Stimulated activated CD4-positive, alpha-beta T cell treated with anti-CD3 and anti-CD28 coated beads, Interleukin-12 subunit alpha, Interleukin-12 subunit beta, amount 100 ng/mL, for 4 hours (primary cell): ENCODE measurements around the gene LASP1.
A peak's percentile ranks its signal among the peaks of the same experiment; 100 is the strongest.
"Not testable (repeated sequence)": the region's sequence is repeated elsewhere in the genome, so short reads cannot be mapped to it uniquely, and the experiment has no call there.

Experiments used
- DNase-seq: peaks from one replicate; pipeline ENCODE4 v3.0.0-alpha.2; 2020

LASP1 gene

DNA sequence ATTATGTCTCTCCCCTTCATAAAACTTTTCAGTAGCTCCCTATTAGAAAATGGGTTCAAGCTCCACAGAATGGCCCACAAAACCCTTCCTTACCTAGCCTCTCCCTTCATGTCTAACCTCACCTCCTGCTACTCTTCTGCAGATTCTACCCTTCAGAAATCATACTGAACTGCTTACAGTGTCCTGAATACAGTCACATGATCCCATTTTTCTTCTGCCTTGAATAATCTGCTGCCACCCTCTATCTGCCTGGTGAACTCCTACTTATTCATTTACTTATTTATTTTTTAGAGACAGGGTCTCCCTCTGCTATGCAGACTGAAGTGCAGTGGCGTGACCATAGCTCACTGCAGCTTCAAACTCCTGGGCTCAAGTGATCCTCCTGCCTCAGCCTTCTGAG, 70.5 kb downstream of the LASP1 start:
- DNase-seq = no peak

DNA sequence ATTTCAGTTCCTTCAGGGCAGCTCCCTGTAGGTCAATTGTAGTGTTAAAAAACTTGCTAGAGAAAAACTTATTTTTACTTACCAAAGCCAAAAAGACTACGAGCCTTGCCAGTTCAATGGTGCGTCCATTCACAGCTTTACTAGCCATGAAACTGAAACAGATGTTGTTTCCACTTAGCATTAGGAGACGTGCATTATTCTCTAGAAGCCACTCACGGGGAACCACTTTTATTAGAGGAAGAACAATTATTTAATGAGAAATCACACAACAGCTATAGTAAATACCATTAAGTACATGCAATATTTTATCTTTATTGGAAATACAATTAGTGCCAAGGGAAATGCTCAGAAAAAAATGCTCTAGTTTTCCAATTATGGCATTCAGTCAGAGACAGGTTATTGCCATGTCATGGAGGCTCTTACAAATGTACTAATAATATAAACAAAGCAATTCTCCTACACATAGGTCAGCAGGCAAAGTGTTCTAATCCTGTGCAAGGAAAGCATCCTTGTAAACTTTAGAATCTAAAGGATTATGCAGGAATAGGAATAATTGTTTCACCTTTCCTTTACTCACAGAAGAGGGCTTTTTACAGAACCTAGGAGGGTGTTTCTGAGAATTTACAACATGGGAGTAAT, 73.0 kb downstream of the LASP1 start:
- no peak for DNase-seq

DNA sequence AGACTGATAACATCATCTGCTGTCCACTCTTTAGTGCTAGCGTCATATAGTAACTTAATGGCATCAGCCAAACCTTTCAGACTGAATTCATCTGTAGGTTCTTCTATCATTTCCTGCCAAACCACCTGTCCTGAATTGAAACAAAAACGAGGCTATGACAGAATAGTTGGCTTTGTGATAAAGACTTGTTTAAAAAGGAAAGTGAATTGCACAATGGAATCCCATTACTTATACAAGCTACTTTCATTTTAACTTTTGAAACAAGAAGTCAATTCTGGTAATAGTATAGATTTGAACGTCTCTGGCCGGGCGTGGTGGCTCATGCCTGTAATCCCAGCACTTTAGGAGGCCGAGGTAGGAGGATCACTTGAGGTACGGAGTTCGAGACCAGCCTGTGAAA, 73.7 kb downstream of the LASP1 start:
- no peak for DNase-seq

DNA sequence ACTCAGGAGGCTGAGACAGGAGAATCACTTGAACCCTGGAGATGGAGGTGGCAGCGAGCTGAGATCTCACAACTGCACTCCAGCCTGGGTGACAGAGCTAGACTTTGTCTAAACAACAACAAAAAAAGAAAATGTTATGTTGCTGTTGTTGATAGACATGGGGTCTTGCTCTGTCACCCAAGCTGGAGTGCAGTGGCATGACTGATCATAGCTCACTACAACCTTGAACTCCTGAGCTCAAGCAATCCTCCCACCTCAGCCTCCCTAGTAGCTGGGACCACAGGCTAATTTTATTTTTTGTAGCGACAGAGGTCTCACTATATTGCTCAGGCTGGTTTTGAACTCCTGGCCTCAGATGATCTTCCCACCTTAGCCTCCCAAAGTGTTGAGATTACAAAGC, 77.3 kb downstream of the LASP1 start:
- DNase-seq = no peak

DNA sequence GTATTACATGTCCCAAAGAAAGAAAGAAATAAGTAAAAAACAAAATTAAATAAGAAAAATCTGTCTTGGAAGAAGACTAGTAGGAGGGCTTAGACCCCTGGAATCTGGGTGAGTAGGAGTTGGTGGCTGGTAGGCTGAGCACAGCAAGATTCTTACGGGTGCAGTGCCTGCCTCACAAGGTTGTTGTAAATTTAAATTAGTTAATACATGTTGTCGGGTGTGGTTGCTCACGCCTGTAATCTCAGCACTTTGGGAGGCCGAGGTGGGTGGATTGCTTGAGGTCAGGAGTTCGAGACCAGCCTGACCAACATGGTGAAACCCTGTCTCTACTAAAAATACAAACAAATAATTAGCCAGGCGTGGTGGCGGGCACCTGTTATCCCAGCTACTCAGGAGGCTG, 83.9 kb downstream of the LASP1 start:
- DNase-seq = not testable (repeated sequence)

DNA sequence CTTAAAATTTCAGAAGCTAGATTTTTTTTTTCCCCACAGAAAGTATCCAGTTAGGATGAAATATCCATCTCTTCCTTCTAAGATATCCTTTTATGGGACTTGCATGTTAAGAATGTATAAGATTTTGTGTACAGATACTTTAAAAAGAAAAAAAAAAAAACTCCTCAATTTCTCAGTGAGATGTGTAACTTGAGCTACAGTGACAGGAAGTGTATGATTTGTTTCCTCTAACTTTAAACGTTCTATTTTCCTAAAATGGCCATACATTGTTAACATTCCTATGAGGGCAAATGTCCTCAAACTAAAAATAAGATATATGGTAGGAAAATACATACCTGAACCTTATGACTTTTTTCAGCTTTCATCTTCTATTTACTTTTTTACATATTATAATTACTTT, 88.5 kb downstream of the LASP1 start:
- no peak for DNase-seq

DNA sequence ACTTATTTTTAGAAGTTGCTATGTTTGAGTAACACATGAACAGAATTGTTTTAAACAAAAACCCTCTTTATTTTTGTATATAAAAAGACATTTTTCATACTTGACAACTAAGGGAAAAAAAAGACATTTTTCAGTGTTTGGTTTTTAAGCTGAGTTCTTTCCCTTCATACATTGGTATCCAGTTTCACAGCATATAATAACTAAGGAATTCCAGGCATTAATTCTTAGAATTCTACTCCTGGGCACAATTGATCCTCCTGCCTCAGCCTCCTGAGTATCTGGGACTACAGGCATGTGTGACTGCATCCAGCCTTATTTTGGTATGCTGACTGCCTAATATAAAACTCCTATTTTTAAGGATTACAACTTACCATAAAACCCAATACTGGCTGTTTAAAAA, 88.9 kb downstream of the LASP1 start:
- DNase-seq = no peak

DNA sequence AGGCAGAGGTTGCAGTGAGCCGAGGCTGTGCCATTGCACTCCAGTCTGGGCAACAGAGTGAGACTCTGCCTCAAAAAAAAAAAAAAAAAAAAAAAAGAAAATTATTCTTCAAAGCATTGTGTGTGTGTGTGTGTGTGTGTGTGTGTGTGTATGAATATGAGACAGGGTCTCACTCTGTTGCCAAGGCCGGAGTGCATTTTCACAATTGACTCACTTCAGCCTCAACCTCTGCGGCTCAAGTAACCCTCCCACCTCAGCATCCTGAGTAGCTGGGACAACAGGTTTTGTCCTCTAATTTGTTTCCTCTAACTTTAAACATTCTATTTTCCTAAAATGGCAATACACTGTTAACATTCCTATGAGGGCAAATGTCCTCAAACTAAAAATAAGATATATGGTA, 89.7 kb downstream of the LASP1 start:
- no peak for DNase-seq

DNA sequence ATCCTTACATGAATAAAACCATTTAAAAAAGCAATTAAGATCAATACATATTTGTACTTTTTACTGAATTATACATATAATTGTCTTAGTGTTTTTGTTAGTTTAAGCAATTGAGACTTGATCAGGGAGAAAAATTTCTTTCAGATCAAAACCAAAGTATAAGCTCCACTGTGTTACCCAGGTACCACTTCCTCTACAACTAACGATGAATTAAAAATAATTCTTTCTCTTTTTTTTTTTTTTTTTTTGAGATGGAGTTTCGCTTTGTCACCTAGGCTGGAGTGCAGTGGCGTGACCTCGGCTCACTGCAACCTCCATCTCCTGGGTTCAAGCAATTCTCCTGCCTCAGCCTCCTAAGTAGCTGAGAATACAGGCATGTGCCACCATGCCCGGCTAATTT, 90.5 kb downstream of the LASP1 start:
- DNase-seq = no peak

DNA sequence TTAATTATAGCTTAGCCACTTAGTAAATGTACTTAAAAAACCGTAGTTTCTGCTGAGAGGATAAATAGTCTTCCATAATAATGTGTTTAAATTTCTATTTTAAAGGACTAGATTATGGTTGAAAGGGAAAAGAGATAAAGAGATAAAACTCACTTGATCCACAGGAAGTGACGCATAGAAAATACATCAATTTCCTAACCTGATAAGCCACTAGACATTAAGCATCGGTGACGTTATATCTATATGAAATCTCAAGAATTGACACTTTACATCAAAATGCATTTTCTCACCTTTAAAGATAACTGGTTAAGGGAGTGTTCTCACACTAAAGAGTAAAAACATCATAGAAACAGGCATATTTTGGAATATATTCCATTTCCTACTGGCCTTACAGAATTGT, 91.6 kb downstream of the LASP1 start:
- no peak for DNase-seq

DNA sequence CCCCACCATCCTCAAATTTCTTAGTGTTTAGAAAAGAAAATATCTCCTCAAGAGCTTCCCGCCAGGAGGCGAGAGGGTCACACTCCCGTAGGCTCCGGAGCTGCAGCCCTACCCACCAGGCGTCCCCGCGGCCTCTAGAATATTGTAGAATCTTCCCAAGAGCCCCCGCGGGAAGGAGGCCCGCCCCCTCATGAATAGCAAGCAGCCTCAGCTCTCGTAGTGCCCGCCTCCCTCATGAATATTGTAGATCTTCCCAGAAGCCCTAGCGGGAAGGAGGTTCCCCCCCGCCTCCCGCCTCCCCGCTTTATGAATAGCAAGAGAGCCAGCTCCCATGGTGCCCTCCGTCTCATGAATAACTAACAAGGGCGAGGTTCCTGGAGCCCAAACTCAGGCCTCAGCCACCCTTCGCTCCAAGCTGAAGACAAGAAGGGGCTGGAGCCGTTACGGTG, 97.5 kb downstream of the LASP1 start, which contains the start of gene FBXO47:
Gene FBXO47, minus strand, starts transcription at position 114 of the 449 bp plus-strand sequence. CDS start 4,378 bp downstream, outside the sequence.
- peak; percentile 71 for DNase-seq

DNA sequence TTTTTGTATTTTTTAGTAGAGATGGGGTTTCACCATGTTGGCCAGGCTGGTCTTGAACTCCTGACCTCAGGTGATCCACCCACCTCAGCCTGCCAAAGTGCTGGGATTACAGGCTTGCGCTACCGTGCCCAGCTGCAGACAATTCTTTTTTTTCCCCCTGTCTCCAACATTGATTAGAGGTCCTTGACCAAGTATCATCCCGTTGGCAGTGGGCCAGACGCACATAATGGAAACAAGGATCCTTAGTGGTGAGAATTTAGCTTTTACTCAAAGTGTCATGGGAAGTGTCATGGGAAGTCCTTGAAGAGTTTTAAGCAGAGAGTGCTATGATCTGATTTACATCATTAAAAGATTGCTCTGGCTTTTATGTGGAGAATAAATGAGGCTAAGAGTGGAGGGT, 99.4 kb downstream of the LASP1 start:
- DNase-seq = no peak

DNA sequence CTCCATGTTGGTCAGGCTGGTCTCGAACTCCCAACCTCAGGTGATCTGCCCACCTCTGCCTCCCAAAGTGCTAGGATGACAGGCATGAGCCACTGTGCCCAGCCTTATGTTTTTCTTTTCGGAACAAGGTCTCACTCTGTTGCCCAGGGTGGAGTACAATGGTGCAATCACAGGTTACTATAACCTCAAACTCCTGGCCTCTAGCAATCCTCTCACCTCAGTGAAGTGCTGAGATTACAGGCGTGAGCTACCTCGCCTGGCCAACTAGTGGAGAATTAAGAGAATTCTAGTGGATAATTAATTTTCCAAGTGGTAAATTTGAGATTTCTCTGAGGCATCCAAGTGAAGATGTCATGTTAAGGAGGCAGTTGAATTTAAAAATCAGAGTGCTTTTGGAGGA, 100.3 kb downstream of the LASP1 start:
- no peak for DNase-seq

DNA sequence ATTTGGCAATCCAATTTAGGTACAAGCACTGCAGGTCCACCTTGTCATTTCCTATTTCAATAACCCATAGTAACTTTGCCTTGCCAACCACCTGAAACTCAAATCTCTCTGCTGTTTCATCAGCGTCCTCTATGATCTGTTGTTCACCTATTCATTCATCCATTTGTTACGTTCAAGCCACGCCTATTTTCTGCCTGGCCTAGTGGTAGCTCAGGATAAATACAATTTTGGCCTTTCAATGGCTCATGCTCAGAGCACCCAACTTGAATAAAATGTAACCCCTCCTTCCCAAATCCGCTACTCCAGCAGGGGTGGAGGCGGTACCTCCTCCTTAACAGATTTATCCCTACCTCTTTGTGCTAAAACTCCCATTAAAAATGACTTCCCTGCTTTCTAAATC, 100.9 kb downstream of the LASP1 start:
- no peak for DNase-seq
